DND-41 (cell line): ENCODE data around the gene HAP1.

Source experiments
- ATAC-seq: fragments of 200-7000 bp; cut with Tn5 transposase; 3 replicates; pipeline ENCODE4 v1.9.1; 2021; ENCODE audit warnings: low read depth; ENCODE audit not compliant: insufficient read depth
- DNase-seq: peaks from one replicate; pipeline ENCODE4 v3.0.0-alpha.2; 2020
- H2AFZ ChIP-seq: 2 replicates; pipeline ENCODE4 v1.6.0; 2012; ENCODE audit warnings: low read depth, low read length
- H3K27ac ChIP-seq: 2 replicates; pipeline ENCODE4 v1.5.1; 2012; ENCODE audit warnings: low read length, inconsistent platforms
- H3K27me3 ChIP-seq: fragments of 200-600 bp; sonication (generic); 2 replicates; pipeline ENCODE4 v1.6.0; 2012; ENCODE audit warnings: low read length, mild to moderate bottlenecking, inconsistent platforms; ENCODE audit not compliant: insufficient read depth, poor library complexity
- H3K36me3 ChIP-seq: 2 replicates; pipeline ENCODE4 v1.5.1; 2012; ENCODE audit warnings: low read length, inconsistent platforms; ENCODE audit not compliant: insufficient read depth
- H3K4me1 ChIP-seq: 2 replicates; pipeline ENCODE4 v1.5.1; 2012; ENCODE audit warnings: mild to moderate bottlenecking, low read length; ENCODE audit not compliant: insufficient read depth
- H3K4me2 ChIP-seq: 2 replicates; pipeline ENCODE4 v1.6.0; 2012; ENCODE audit warnings: mild to moderate bottlenecking, moderate library complexity, low read length, inconsistent platforms; ENCODE audit not compliant: insufficient read depth
- H3K4me3 ChIP-seq, 2 experiments: fragments of 200-600 bp in 1 of 2; shearing (Covaris generic) in 1 of 2; 2 replicates each; pipeline ENCODE4 v1.5.1; 2012 to 2016; ENCODE audit warnings: inconsistent platforms in 2 of 2, low read length in 2 of 2, mild to moderate bottlenecking in 2 of 2, low read depth in 1 of 2, moderate library complexity in 1 of 2
- H3K79me2 ChIP-seq: 2 replicates; pipeline ENCODE4 v1.6.0; 2012; ENCODE audit warnings: low read length, inconsistent platforms; ENCODE audit not compliant: insufficient read depth
- H3K9ac ChIP-seq: 2 replicates; pipeline ENCODE4 v1.6.0; 2012; ENCODE audit warnings: low read depth, mild to moderate bottlenecking, inconsistent platforms, low read length, moderate library complexity
- H3K9me3 ChIP-seq: 2 replicates; pipeline ENCODE4 v1.5.1; 2012; ENCODE audit warnings: low read length, moderate library complexity, mild to moderate bottlenecking, inconsistent platforms; ENCODE audit not compliant: insufficient read depth, severe bottlenecking
- H4K20me1 ChIP-seq: 2 replicates; pipeline ENCODE4 v1.6.0; 2012; ENCODE audit warnings: low read length; ENCODE audit not compliant: insufficient read depth
- CTCF ChIP-seq: IDR thresholded peaks from 2 replicates; pipeline ENCODE4 v1.5.1; 2012; ENCODE audit warnings: borderline replicate concordance, low read length, moderate library complexity, mild to moderate bottlenecking; ENCODE audit not compliant: poor library complexity, severe bottlenecking; ENCODE audit errors: extremely low read depth
- EZH2 ChIP-seq: IDR thresholded peaks from 3 replicates; pipeline ENCODE4 v1.6.1; 2012; ENCODE audit warnings: borderline replicate concordance, low read depth, mild to moderate bottlenecking, moderate library complexity, low read length, inconsistent platforms; ENCODE audit not compliant: severe bottlenecking

HAP1 gene

GRCh38 chr17:41681776-41682175 is 52.7 kb downstream of the HAP1 start:
- Histone ChIP-seq H3K79me2 (no peaks in the 10 kb centered on the region), H3K4me3 (no peak overlapping the region), H3K9me3 (no peaks in the 10 kb centered on the region), H4K20me1 (no peaks in the 10 kb centered on the region), H3K9ac (no peak overlapping the region), H2AFZ (no peak overlapping the region), H3K27me3 (no peaks in the 10 kb centered on the region), H3K36me3 (no peaks in the 10 kb centered on the region), H3K4me2 (no peak overlapping the region), H3K27ac (no peak overlapping the region), H3K4me1 (peaks cover 24% of the 10 kb centered on the region)
- TF ChIP-seq EZH2, result no peak
- TF ChIP-seq CTCF, result no peak
- DNase-seq (no peak), ATAC-seq (no peak)

- H3K4me3 ChIP-seq, result no peak overlapping the region
- ATAC-seq (no peak), DNase-seq (no peak)
- no peaks in the 10 kb centered on the region for H3K27me3 ChIP-seq
- no peaks in the 10 kb centered on the region for H3K9me3 ChIP-seq
- no peak overlapping the region for H3K27ac ChIP-seq
- H2AFZ ChIP-seq, result no peak overlapping the region
- H3K79me2 ChIP-seq, result no peaks in the 10 kb centered on the region
- no peak overlapping the region for H3K4me2 ChIP-seq
- H4K20me1 ChIP-seq, result no peaks in the 10 kb centered on the region
- no peaks in the 10 kb centered on the region for H3K36me3 ChIP-seq
- H3K9ac ChIP-seq, result no peak overlapping the region
- H3K4me1 ChIP-seq, result peaks cover 24% of the 10 kb centered on the region
- TF ChIP-seq CTCF (no peak), EZH2 (no peak)
Measured at GRCh38 chr17:41680426-41681040, 53.9 kb downstream of the HAP1 start.

- Histone ChIP-seq H3K4me3 (no peak overlapping the region), H3K4me1 (peaks cover 24% of the 10 kb centered on the region), H3K9ac (peak overlapping the region; percentile 43; the same call in 1 of the 2 replicates), H4K20me1 (no peaks in the 10 kb centered on the region), H3K27ac (peak overlapping the region; percentile 84), H3K9me3 (no peaks in the 10 kb centered on the region), H3K4me2 (peak overlapping the region; percentile 54), H3K79me2 (no peaks in the 10 kb centered on the region), H3K27me3 (no peaks in the 10 kb centered on the region), H2AFZ (no peak overlapping the region), H3K36me3 (no peaks in the 10 kb centered on the region)
- DNase-seq, result no peak
- ATAC-seq, result no peak
- TF ChIP-seq EZH2 (no peak), CTCF (no peak)
Measured at GRCh38 chr17:41679740-41680425, 54.6 kb downstream of the HAP1 start.
